Measurements from ENCODE around the gene SEMG1.

The SEMG1 gene

DNA sequence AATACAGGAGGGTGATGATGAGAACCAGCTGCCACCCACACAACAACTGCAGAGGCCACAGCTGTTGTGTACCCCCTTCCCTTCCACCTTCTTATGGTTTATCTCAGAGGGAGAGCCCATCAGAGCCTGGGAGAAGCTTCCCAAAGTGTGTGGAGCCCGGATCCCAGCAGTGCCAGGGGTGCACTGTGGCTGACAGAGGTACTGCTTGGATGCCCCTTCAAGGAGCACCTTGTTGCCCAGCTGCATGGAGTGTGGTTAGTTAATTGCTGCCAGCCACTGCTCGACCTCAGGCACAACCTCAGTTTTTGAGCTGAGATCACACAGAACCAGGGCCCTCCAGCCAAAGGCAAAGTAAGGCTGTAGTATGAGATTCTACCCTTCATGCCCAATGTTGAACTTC is 19.1 kb upstream of the SEMG1 start:
- H3K9me3 ChIP-seq, result no peaks in the 10 kb centered on the region
- peaks cover 51% of the 10 kb centered on the region for H3K36me3 ChIP-seq
- peak overlapping the region; percentile 30 to 46 for H3K4me3 ChIP-seq (ENCODE audit: low read depth in 1 of 2, low read length in 1 of 2)
- no peaks in the 10 kb centered on the region for H3K27me3 ChIP-seq
- H3K4me1 ChIP-seq (ENCODE audit: control insufficient read depth in 1 of 2, insufficient read depth in 1 of 2, low read depth in 1 of 2, low read length in 1 of 2), result peaks cover 64 to 99% of the 10 kb centered on the region in 2 experiments
- TF ChIP-seq, protein P1, sequence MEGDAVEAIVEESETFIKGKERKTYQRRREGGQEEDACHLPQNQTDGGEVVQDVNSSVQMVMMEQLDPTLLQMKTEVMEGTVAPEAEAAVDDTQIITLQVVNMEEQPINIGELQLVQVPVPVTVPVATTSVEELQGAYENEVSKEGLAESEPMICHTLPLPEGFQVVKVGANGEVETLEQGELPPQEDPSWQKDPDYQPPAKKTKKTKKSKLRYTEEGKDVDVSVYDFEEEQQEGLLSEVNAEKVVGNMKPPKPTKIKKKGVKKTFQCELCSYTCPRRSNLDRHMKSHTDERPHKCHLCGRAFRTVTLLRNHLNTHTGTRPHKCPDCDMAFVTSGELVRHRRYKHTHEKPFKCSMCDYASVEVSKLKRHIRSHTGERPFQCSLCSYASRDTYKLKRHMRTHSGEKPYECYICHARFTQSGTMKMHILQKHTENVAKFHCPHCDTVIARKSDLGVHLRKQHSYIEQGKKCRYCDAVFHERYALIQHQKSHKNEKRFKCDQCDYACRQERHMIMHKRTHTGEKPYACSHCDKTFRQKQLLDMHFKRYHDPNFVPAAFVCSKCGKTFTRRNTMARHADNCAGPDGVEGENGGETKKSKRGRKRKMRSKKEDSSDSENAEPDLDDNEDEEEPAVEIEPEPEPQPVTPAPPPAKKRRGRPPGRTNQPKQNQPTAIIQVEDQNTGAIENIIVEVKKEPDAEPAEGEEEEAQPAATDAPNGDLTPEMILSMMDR (IDR thresholded peaks at IDR 0.05), result no peak
- peak overlapping the region; percentile 99 for H3K27ac ChIP-seq

DNA sequence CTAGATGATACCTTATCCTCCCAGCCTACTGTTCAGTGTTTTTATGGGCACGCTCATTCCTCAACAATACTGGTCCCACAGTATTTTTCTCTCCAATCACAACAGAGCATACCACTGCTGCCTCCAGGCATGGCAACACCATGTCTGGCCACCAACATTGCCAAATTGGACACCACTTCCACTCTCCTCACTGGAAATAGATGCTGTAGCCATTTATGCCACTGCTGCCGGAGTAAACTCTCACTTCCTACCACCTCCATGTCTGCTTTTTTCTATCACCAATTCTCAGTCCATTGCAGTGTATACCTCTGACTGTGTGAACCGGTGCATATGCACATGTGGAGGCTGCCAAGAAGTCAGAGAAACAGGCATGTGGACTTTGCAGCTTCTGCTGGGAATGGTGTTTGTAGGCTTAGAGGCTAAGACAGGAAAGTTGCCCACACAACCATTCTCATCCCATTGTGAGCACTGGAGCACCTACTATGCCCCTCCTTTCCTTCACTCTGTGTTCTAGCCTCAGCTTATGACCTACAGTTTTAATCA is 17.7 kb upstream of the SEMG1 start:
- TF ChIP-seq, protein P1 (IDR thresholded peaks at IDR 0.05), result no peak

DNA sequence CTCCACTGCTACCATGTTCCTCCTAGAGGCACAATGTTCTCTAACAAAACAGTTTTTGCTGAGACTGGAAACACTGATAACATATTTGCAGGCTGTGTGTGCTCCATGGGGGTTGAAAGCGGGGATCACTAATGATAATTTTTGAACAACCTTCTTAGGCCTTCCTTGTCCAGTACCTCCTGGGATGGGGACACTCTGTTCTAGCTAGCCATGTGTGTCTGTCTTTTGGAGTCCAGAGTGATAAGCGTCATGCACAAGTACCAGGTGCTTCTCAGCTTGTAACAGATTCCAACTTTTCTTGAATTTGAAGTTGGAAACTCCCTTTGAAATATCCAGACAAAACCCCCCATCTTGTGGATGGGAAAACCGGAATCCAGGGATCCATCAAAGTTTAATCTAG is 17.0 kb upstream of the SEMG1 start:
- Histone ChIP-seq H3K36me3 (peaks cover 47% of the 10 kb centered on the region), H3K9me3 (no peaks in the 10 kb centered on the region), H3K27me3 (no peaks in the 10 kb centered on the region), H3K4me1 (ENCODE audit: control insufficient read depth in 1 of 2, insufficient read depth in 1 of 2, low read depth in 1 of 2, low read length in 1 of 2) (peaks cover 42 to 78% of the 10 kb centered on the region in 2 experiments), H3K4me3 (ENCODE audit: low read depth in 1 of 2, low read length in 1 of 2) (no peak overlapping the region), H3K27ac (peak overlapping the region; percentile 99)
- TF ChIP-seq, protein P1 (IDR thresholded peaks at IDR 0.05), result no peak

More for the DNA sequence above, 17.7 kb upstream of the SEMG1 start:
- no peaks in the 10 kb centered on the region for H3K27me3 ChIP-seq
- no peaks in the 10 kb centered on the region for H3K9me3 ChIP-seq
- peaks cover 51% of the 10 kb centered on the region for H3K36me3 ChIP-seq
- H3K4me1 ChIP-seq (ENCODE audit: control insufficient read depth in 1 of 2, insufficient read depth in 1 of 2, low read depth in 1 of 2, low read length in 1 of 2), result peaks cover 50 to 85% of the 10 kb centered on the region in 2 experiments
- peak overlapping the region; percentile 99 for H3K27ac ChIP-seq
- peak overlapping the region in 1 of 2 experiments; percentile 46 for H3K4me3 ChIP-seq (ENCODE audit: low read depth in 1 of 2, low read length in 1 of 2)

DNA sequence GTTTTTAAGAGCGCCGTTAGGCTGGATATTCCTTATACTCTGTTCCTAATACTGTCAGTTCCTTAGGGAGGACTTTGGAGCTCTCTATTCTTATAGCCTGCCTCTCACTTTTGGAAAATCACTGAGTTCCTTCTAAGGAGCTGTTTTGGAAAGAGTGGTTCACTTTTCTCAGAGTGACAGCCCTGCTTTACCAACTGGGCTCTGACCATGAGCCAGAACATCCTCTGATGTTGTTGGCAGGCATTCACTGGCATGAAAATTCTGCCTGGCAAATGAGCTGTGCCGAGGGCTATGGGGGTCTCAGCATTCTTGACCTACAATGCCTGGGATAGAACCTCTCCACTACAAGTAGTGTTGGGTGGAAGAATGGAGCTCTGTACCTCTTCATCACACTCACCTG is 14.9 kb upstream of the SEMG1 start:
- Histone ChIP-seq H3K27ac (peak overlapping the region; percentile 99), H3K36me3 (peaks cover 43% of the 10 kb centered on the region), H3K9me3 (no peaks in the 10 kb centered on the region), H3K4me3 (ENCODE audit: low read depth in 1 of 2, low read length in 1 of 2) (no peak overlapping the region), H3K4me1 (ENCODE audit: control insufficient read depth in 1 of 2, insufficient read depth in 1 of 2, low read depth in 1 of 2, low read length in 1 of 2) (peaks cover 27 to 59% of the 10 kb centered on the region in 2 experiments), H3K27me3 (no peaks in the 10 kb centered on the region)
- TF ChIP-seq, protein P1 (IDR thresholded peaks at IDR 0.05), result no peak

DNA sequence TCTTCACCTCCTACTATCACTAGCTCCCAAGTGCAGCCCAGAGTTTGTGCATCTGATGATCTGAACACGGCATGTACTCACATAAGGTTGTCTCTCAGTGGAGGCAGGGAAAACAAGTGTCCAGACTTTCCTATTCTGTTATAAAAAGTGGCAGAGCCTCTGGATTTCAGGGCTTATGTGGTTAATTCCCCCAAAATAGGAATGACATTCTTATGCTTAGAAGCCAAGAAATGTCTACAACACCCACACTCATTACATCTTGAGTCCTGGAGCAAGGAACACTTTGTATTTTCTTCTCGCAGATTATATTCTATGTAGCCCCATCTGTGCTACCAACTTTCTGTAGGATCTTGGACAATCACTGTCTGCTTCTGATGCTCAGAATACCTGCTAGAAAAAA is 13.5 kb upstream of the SEMG1 start:
- H3K27me3 ChIP-seq, result no peaks in the 10 kb centered on the region
- H3K36me3 ChIP-seq, result peaks cover 33% of the 10 kb centered on the region
- peaks cover 13 to 44% of the 10 kb centered on the region in 2 experiments for H3K4me1 ChIP-seq (ENCODE audit: control insufficient read depth in 1 of 2, insufficient read depth in 1 of 2, low read depth in 1 of 2, low read length in 1 of 2)
- no peaks in the 10 kb centered on the region for H3K9me3 ChIP-seq
- TF ChIP-seq, protein P1 (IDR thresholded peaks at IDR 0.05), result no peak
- peak overlapping the region; percentile 99 for H3K27ac ChIP-seq
- H3K4me3 ChIP-seq (ENCODE audit: low read depth in 1 of 2, low read length in 1 of 2), result no peak overlapping the region
